ENCODE data around the gene CNTNAP3B.
"Not testable (repeated sequence)": the region's sequence is repeated elsewhere in the genome, so short reads cannot be mapped to it uniquely, and the experiment has no call there.

Gene CNTNAP3B

DNA sequence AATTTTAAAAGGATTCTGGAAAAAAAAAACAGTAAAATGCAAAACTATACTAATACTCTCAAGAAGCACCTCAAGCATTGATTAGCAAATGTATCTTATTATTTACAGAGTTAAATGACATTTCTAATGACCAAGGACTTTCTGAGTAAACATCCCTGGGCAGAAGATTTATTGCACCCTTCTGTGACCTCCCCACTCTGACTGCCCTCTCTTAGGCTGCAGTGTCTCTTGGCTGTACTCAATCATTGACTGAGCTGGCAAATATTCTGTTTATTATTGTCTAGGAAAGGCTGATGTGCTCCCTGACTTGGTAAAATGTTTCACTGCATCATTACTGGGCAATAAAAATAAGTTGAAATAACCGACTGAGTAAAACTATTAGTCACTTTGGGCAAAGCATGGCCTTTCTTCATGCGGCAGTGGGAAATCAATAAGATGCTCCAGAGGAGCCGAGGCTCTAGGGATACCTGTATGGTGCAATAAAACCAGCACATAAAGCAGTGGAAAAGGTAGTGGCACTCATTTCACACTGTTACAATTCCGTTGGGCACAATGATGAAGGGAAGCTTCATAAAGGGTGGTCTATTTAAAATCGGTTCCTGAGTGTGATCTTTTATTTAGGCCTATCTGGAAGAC is 151.1 kb downstream of the CNTNAP3B start:
- DNase-seq (ENCODE audit: low read depth, low spot score), result not testable (repeated sequence)

- not testable (repeated sequence) for DNase-seq (ENCODE audit: low read depth, low spot score)
Observed at GRCh38 chr9:41974906-41975305, 154.3 kb downstream of the CNTNAP3B start.

DNA sequence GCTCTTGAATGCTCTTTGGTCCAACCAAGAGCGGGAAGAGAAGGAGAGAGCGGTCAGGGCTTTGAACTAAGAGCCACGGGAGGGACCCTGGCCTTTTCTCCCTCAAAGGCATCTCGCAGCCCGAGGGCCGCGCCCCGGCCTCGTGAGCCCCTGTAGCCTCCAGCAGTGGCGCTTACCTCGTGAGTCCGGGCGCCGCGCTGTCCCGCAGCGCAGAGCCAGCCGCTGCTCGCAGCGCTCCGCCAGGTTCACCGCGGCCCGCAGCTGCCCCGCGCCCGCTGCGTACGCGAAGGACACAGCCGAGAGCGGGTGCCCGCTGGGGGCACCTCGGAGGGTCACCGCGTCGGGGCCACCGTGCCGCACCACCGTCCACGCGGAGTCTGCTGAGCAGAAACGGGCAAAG is 176.2 kb downstream of the CNTNAP3B start:
- not testable (repeated sequence) for DNase-seq (ENCODE audit: low read depth, low spot score)

DNA sequence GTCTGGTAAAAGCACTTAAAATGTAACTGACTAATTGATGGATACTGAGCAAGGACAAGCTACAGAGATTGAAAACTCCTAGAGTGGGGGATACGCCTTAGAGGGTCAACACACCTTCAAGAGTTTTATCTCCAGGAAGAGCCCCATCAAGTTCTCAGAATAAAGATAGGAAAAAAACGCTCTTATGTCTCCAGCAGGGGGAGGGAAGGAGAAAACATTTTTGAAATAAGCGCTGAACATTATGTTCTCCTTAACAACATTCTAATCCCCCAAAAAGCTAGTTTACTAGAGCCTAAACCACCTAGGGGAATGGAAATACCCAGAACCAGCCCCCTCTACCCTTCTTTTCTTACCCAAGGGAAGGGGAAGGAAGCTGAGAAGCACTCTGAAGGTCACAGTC is 187.5 kb downstream of the CNTNAP3B start:
- DNase-seq (ENCODE audit: low read depth, low spot score), result not testable (repeated sequence)

- not testable (repeated sequence) for DNase-seq (ENCODE audit: low read depth, low spot score)
Observed at GRCh38 chr9:41938143-41938542, 191.1 kb downstream of the CNTNAP3B start.

GRCh38 chr9:41935727-41936126 is 193.5 kb downstream of the CNTNAP3B start:
- not testable (repeated sequence) for DNase-seq (ENCODE audit: low read depth, low spot score)

- DNase-seq (ENCODE audit: low read depth, low spot score), result not testable (repeated sequence)
Observed at GRCh38 chr9:41929172-41929571, 200.1 kb downstream of the CNTNAP3B start.

DNA sequence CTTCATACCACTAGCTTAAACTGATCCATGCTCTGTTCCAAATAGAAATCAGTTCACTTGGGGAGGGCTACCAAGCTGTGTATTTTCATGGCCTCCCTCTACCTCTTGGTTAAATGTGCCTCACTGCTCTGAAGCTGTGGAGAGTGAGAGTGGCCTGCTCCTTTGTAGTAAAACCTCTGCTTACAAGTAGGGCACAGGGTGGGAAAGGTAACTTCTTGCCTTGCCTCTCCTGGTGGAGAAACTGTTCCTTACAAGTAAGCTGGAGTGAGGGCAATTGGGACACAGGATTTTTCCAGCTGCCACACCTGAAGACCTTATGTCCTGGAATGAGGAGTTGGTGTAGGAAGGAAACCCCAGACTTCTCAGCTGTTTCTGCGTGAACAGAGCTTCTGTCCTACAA is 211.9 kb downstream of the CNTNAP3B start:
- not testable (repeated sequence) for DNase-seq (ENCODE audit: low read depth, low spot score)

DNA sequence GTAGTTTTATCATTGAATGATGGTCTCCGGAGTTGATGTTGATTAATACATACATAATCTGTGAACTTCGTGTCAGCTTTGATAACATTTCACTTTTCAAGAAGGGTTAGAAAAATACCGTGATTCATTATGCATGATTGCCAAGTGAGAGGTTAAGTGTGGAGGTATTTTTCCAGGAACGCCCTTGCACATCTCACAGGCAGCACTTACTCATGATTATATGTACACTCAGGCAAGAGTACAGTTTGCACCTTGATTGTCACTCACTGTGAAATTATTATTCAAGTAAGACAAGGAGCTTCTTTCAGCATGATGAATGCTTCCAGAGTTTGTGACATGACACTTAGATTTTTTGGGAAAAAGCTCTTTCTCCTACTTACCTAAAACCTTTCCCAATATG is 223.7 kb downstream of the CNTNAP3B start:
- not testable (repeated sequence) for DNase-seq (ENCODE audit: low read depth, low spot score)

GRCh38 chr9:41902762-41903161 is 226.5 kb downstream of the CNTNAP3B start:
- DNase-seq (ENCODE audit: low read depth, low spot score), result not testable (repeated sequence)

GRCh38 chr9:41898720-41899343 is 230.4 kb downstream of the CNTNAP3B start:
- not testable (repeated sequence) for DNase-seq (ENCODE audit: low read depth, low spot score)

DNA sequence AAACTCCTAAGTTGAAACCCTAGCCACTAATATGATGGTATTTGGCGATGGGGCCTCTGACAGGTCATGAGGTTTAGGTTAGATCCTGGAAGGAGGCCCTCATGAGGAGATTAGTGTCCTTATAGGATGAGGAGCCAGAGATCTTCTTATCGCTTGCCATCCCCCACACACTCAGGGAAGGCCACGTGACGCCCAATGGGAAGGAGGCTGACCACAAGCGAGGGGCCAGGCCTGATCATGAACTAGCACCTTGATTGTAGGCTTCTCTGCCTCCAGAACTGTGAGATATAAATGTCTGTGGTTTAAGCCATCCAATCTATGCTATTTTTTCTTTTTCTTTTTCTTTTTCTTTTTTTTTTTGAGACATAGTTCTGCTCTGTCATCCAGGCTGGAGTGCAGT is 254.7 kb downstream of the CNTNAP3B start:
- DNase-seq (ENCODE audit: low read depth, low spot score), result not testable (repeated sequence)

DNA sequence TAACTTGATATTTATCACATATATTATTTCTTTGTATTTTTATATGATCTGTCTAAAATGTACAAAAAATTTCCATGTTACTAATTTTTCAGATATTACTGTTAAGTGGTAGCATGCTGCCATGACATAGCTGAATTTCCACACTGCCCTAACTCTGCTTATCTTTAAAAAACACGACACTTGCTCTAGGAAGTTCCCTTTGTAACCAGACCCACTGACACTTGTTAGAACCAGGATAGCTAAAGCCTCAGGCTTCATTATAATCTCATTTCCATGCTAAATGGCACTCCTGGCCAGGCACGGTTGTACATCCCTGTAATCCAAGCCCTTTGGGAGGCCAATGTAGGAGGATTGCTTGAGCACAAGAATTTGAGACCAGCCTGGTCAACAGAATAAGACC is 273.8 kb downstream of the CNTNAP3B start:
- not testable (repeated sequence) for DNase-seq (ENCODE audit: low read depth, low spot score)

DNA sequence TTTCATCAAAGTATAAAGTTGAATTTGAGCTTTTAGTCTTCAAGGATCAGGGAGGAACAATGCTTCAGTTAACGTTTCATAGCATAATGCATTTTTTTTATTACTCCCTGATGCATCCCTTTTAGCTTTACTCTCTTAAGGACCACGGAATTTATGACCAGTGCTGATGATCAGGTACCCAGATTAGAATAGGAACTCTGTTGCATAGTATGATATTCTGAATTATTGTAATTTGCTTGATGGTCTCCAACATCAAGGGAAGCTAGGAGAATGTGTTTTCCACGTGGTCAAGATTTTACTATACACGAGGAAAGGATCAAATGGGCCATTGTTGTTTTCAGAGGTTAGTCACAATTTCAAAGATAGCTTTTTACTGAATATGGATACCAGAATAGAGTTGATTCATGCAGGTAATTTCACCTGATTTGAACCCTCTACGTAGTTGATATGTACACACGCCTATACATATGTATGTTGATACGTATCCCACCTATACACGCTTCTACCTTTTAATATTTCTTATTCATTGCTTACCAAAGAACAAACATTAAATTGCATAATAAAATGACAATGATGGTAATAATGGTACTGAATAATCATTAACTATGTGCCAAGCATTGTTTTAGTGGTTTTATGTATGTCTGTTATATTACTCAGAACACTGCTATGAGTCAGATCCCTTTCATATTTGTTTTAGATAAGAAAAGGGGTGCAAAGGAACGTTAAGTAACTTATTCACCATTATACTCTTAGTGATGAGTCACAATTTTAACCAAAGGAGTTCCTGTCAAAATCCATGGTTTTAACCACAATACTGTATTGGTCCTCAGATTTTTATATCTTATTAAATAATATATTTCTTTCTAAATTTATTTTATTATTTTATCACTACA is 277.1 kb downstream of the CNTNAP3B start:
- DNase-seq (ENCODE audit: low read depth, low spot score), result not testable (repeated sequence)

- DNase-seq (ENCODE audit: low read depth, low spot score), result not testable (repeated sequence)
Observed at GRCh38 chr9:41847829-41848228, 281.4 kb downstream of the CNTNAP3B start.

Data from astrocyte of the hippocampus (primary cell).